ENCODE results near the gene SCML1. TPM values are rescaled to one million over a fixed set of nuclear protein-coding genes. Genes with fewer than 3 reads are reported as not detected.

SCML1 gene
- total RNA-seq, 1 experiment from 2014 or later: 7.0 TPM

DNA sequence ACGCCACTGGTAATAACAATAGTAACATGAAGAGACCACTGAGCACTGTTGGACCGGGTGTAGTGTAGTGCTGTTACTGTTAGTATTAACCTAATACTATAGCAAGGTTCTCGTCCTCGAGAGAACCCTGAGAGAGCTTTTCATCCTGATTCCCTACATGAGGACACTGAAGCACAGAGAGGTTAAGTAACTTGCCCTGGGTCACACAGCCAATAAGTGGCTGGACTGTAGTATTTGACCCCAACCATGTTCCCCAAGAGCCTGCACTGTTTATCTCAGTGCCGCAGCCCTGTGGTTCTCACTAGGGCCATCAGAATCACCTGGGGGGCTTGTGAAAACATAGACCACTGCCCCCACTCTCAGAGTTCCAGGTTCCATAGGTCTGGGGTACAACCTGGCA lies 10.4 kb downstream of the SCML1 start:
- Histone ChIP-seq H3K9me3 (ENCODE audit: control insufficient read depth, insufficient read depth, low read depth, low read length) (no peaks in the 10 kb centered on the region), H3K27ac (ENCODE audit: low read length) (no peak overlapping the region), H3K27me3 (ENCODE audit: control insufficient read depth, insufficient read depth, low read length) (no peaks in the 10 kb centered on the region), H3K4me1 (ENCODE audit: control insufficient read depth, insufficient read depth, low read length) (no peaks in the 10 kb centered on the region), H3K4me3 (ENCODE audit: low read depth in 2 of 2, low read length in 2 of 2) (no peak overlapping the region), H3K36me3 (ENCODE audit: control insufficient read depth, insufficient read depth, low read length) (no peaks in the 10 kb centered on the region)
- TF ChIP-seq, protein P1, sequence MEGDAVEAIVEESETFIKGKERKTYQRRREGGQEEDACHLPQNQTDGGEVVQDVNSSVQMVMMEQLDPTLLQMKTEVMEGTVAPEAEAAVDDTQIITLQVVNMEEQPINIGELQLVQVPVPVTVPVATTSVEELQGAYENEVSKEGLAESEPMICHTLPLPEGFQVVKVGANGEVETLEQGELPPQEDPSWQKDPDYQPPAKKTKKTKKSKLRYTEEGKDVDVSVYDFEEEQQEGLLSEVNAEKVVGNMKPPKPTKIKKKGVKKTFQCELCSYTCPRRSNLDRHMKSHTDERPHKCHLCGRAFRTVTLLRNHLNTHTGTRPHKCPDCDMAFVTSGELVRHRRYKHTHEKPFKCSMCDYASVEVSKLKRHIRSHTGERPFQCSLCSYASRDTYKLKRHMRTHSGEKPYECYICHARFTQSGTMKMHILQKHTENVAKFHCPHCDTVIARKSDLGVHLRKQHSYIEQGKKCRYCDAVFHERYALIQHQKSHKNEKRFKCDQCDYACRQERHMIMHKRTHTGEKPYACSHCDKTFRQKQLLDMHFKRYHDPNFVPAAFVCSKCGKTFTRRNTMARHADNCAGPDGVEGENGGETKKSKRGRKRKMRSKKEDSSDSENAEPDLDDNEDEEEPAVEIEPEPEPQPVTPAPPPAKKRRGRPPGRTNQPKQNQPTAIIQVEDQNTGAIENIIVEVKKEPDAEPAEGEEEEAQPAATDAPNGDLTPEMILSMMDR (IDR thresholded peaks at IDR 0.05): no peak
- TF ChIP-seq, protein P2, sequence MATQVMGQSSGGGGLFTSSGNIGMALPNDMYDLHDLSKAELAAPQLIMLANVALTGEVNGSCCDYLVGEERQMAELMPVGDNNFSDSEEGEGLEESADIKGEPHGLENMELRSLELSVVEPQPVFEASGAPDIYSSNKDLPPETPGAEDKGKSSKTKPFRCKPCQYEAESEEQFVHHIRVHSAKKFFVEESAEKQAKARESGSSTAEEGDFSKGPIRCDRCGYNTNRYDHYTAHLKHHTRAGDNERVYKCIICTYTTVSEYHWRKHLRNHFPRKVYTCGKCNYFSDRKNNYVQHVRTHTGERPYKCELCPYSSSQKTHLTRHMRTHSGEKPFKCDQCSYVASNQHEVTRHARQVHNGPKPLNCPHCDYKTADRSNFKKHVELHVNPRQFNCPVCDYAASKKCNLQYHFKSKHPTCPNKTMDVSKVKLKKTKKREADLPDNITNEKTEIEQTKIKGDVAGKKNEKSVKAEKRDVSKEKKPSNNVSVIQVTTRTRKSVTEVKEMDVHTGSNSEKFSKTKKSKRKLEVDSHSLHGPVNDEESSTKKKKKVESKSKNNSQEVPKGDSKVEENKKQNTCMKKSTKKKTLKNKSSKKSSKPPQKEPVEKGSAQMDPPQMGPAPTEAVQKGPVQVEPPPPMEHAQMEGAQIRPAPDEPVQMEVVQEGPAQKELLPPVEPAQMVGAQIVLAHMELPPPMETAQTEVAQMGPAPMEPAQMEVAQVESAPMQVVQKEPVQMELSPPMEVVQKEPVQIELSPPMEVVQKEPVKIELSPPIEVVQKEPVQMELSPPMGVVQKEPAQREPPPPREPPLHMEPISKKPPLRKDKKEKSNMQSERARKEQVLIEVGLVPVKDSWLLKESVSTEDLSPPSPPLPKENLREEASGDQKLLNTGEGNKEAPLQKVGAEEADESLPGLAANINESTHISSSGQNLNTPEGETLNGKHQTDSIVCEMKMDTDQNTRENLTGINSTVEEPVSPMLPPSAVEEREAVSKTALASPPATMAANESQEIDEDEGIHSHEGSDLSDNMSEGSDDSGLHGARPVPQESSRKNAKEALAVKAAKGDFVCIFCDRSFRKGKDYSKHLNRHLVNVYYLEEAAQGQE (IDR thresholded peaks at IDR 0.05; ENCODE audit: insufficient read depth in 1 of 2, low read depth in 2 of 2, low read length in 1 of 2): no peak
- TF ChIP-seq POLR2AphosphoS5 (IDR thresholded peaks at IDR 0.05; ENCODE audit: low read depth, low read length) (no peak), TCF7L2 (IDR thresholded peaks at IDR 0.05; ENCODE audit: low read depth, low read length) (no peak), SIN3A (IDR thresholded peaks at IDR 0.05; ENCODE audit: borderline replicate concordance, insufficient read depth, low read depth, low read length) (no peak)
- ChIA-PET CTCF (no interaction called here), POLR2A (no interaction called here)
- no peak for DNase-seq (ENCODE audit: low read depth, low spot score)
- no TSS peak for BruUV-seq (replicated peaks)
- intact Hi-C loops (cut with micrococcal nuclease; ENCODE audit: unreplicated experiment): no loop called here
- no peak for ATAC-seq
- in situ Hi-C loops (cut with HindIII; ENCODE audit: low pct_unique_long_range_greater_than_20kb, low sequenced_read_pairs): no loop called here

DNA sequence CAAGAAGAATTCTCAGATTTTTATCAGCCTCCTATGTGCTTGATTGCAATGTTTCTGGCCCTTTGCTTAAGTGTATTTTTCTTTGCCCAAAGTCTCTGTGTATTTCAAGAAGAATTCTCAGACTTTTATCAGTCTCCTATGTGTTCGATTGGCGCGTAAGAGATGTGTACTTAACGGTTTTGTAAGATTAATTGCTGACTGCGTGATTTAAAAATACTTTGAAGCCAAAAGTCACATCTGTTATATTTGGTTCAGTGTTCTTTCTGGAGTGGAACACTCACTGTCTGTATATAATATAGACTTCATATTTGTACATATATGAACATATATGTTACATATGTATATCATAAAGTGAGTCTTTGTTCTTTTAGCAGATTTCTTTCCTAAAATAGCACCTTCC lies 11.4 kb downstream of the SCML1 start:
- ATAC-seq (no peak), DNase-seq (ENCODE audit: low read depth, low spot score) (no peak)
- intact Hi-C loops (cut with micrococcal nuclease; ENCODE audit: unreplicated experiment): no loop called here
- no peak overlapping the region for H3K27ac ChIP-seq (ENCODE audit: low read length)
- no TSS peak for BruUV-seq (replicated peaks)
- H3K4me3 ChIP-seq (ENCODE audit: low read depth in 2 of 2, low read length in 2 of 2): no peak overlapping the region
- no peaks in the 10 kb centered on the region for H3K27me3 ChIP-seq (ENCODE audit: control insufficient read depth, insufficient read depth, low read length)
- H3K36me3 ChIP-seq (ENCODE audit: control insufficient read depth, insufficient read depth, low read length): no peaks in the 10 kb centered on the region
- TF ChIP-seq POLR2AphosphoS5 (IDR thresholded peaks at IDR 0.05; ENCODE audit: low read depth, low read length) (no peak), SIN3A (IDR thresholded peaks at IDR 0.05; ENCODE audit: borderline replicate concordance, insufficient read depth, low read depth, low read length) (no peak), TCF7L2 (IDR thresholded peaks at IDR 0.05; ENCODE audit: low read depth, low read length) (no peak)
- TF ChIP-seq, protein P2 (IDR thresholded peaks at IDR 0.05; ENCODE audit: insufficient read depth in 1 of 2, low read depth in 2 of 2, low read length in 1 of 2): no peak
- TF ChIP-seq, protein P1 (IDR thresholded peaks at IDR 0.05): no peak
- no peaks in the 10 kb centered on the region for H3K9me3 ChIP-seq (ENCODE audit: control insufficient read depth, insufficient read depth, low read depth, low read length)
- in situ Hi-C loops (cut with HindIII; ENCODE audit: low pct_unique_long_range_greater_than_20kb, low sequenced_read_pairs): no loop called here
- POLR2A ChIA-PET: no interaction called here
- CTCF ChIA-PET: no interaction called here
- H3K4me1 ChIP-seq (ENCODE audit: control insufficient read depth, insufficient read depth, low read length): no peaks in the 10 kb centered on the region

Data from Panc1 (cell line).